OCI-LY3 (cell line): Measurements from ENCODE around the gene SCNM1.

Experiments
- H2AFZ ChIP-seq: fragments of 200-600, 300-600 bp; shearing (Covaris generic); 2 replicates; pipeline ENCODE4 v1.6.0; 2014; ENCODE audit warnings: antibody characterized with exemption, low read depth, low read length
- H3K27ac ChIP-seq: fragments of 200-600, 300-600 bp; sonication (generic); 2 replicates; pipeline ENCODE4 v1.5.1; 2014; ENCODE audit warnings: mild to moderate bottlenecking, low read length, moderate library complexity, mixed read lengths
- H3K27me3 ChIP-seq: fragments of 200-600, 300-600 bp; sonication (generic); 2 replicates; pipeline ENCODE4 v1.6.1; 2014; ENCODE audit warnings: low read depth, low read length, mixed read lengths
- H3K36me3 ChIP-seq: fragments of 200-600, 300-600 bp; sonication (generic); replicated peaks from 2 replicates; pipeline ENCODE3; 2014; ENCODE audit warnings: low read depth, low read length, mixed read lengths
- H3K4me1 ChIP-seq: fragments of 300-600, 200-600 bp; sonication (generic); 2 replicates; pipeline ENCODE4 v1.6.1; 2014; ENCODE audit warnings: low read length, mixed read lengths
- H3K4me2 ChIP-seq: fragments of 200-600, 300-600 bp; sonication (generic); 2 replicates; pipeline ENCODE4 v1.6.1; 2014; ENCODE audit warnings: low read length, mixed read lengths
- H3K4me3 ChIP-seq: fragments of 300-600, 200-600 bp; sonication (generic); 2 replicates; pipeline ENCODE4 v1.5.1; 2014; ENCODE audit warnings: antibody characterized with exemption, mild to moderate bottlenecking, low read length, moderate library complexity
- H3K79me2 ChIP-seq: fragments of 300-600, 200-600 bp; shearing (Covaris generic); 2 replicates; pipeline ENCODE4 v1.6.1; 2014; ENCODE audit warnings: mild to moderate bottlenecking, low read length, mixed read lengths
- H3K9ac ChIP-seq: fragments of 300-600, 200-600 bp; shearing (Covaris generic); 2 replicates; pipeline ENCODE4 v1.6.0; 2014; ENCODE audit warnings: mild to moderate bottlenecking, low read length, moderate library complexity
- H3K9me3 ChIP-seq: fragments of 200-600, 300-600 bp; shearing (Covaris generic); 2 replicates; pipeline ENCODE4 v1.6.1; 2014; ENCODE audit warnings: low read length, mixed read lengths; ENCODE audit not compliant: insufficient read depth
- H4K20me1 ChIP-seq: fragments of 200-600, 300-600 bp; sonication (generic); 2 replicates; pipeline ENCODE4 v1.6.1; 2016; ENCODE audit warnings: low read length, mixed read lengths; ENCODE audit not compliant: insufficient read depth
- CTCF ChIP-seq: fragments of 200-600, 300-600 bp; sonication (generic); IDR thresholded peaks from 2 replicates; pipeline ENCODE4 v1.5.1; 2014; ENCODE audit warnings: antibody characterized with exemption, low read length, low read depth
- EZH2phosphoT487 ChIP-seq: fragments of 200-600 bp; shearing (Covaris generic); IDR thresholded peaks from 2 replicates; pipeline ENCODE4 v1.6.1; 2018; ENCODE audit warnings: antibody characterized with exemption, mixed run types, low read depth

The SCNM1 gene

GRCh38 chr1:151166505-151166956 is 587 bp downstream of the SCNM1 start:
- peaks cover 22% of the 10 kb centered on the region for H3K36me3 ChIP-seq
- peak overlapping the region; percentile 95 for H3K4me3 ChIP-seq
- peaks cover 26% of the 10 kb centered on the region for H3K79me2 ChIP-seq
- peak overlapping the region; percentile 89 for H2AFZ ChIP-seq
- H4K20me1 ChIP-seq = no peaks in the 10 kb centered on the region
- H3K27ac ChIP-seq = peak overlapping the region; percentile 71
- TF ChIP-seq EZH2phosphoT487 (no peak), CTCF (no peak)
- H3K4me2 ChIP-seq = peak overlapping the region; percentile 84
- H3K27me3 ChIP-seq = no peaks in the 10 kb centered on the region
- no peaks in the 10 kb centered on the region for H3K9me3 ChIP-seq
- peak overlapping the region; percentile 96 for H3K9ac ChIP-seq
- peaks cover 17% of the 10 kb centered on the region for H3K4me1 ChIP-seq

GRCh38 chr1:151167116-151167515 is 1.2 kb downstream of the SCNM1 start:
- H4K20me1 ChIP-seq = no peaks in the 10 kb centered on the region
- peaks cover 26% of the 10 kb centered on the region for H3K79me2 ChIP-seq
- peaks cover 21% of the 10 kb centered on the region for H3K36me3 ChIP-seq
- no peaks in the 10 kb centered on the region for H3K9me3 ChIP-seq
- H3K9ac ChIP-seq = peak overlapping the region; percentile 96
- H3K27me3 ChIP-seq = no peaks in the 10 kb centered on the region
- H3K4me1 ChIP-seq = peaks cover 17% of the 10 kb centered on the region
- peak overlapping the region; percentile 84 for H3K4me2 ChIP-seq
- peak overlapping the region; percentile 95 for H3K4me3 ChIP-seq
- no peak overlapping the region for H2AFZ ChIP-seq
- no peak for TF ChIP-seq CTCF
- TF ChIP-seq EZH2phosphoT487 = no peak
- H3K27ac ChIP-seq = no peak overlapping the region

- no peak overlapping the region for H2AFZ ChIP-seq
- no peak overlapping the region for H3K4me3 ChIP-seq
- H3K27me3 ChIP-seq = no peaks in the 10 kb centered on the region
- H3K9me3 ChIP-seq = no peaks in the 10 kb centered on the region
- H3K27ac ChIP-seq = no peak overlapping the region
- H3K4me1 ChIP-seq = peaks cover 22% of the 10 kb centered on the region
- peaks cover 12% of the 10 kb centered on the region for H3K79me2 ChIP-seq
- no peak overlapping the region for H3K9ac ChIP-seq
- peaks cover 42% of the 10 kb centered on the region for H3K36me3 ChIP-seq
- H4K20me1 ChIP-seq = no peaks in the 10 kb centered on the region
- H3K4me2 ChIP-seq = no peak overlapping the region
- TF ChIP-seq EZH2phosphoT487 (no peak), CTCF (no peak)
These were observed 5.2 kb downstream of the SCNM1 start for GRCh38 chr1:151171190-151171589.

- H3K4me2 ChIP-seq = peak overlapping the region; percentile 9
- H3K27ac ChIP-seq = peak overlapping the region; percentile 44
- H2AFZ ChIP-seq = no peak overlapping the region
- no peak for TF ChIP-seq CTCF
- no peak for TF ChIP-seq EZH2phosphoT487
- no peak overlapping the region; the same call in 1 of the 2 replicates for H3K4me3 ChIP-seq
- H3K9ac ChIP-seq = no peak overlapping the region
- H3K36me3 ChIP-seq = peaks cover 51% of the 10 kb centered on the region
- no peaks in the 10 kb centered on the region for H3K79me2 ChIP-seq
- H4K20me1 ChIP-seq = peaks cover 3% of the 10 kb centered on the region; the same call in 1 of the 2 replicates
- no peaks in the 10 kb centered on the region for H3K9me3 ChIP-seq
- no peaks in the 10 kb centered on the region for H3K27me3 ChIP-seq
- peaks cover 18% of the 10 kb centered on the region for H3K4me1 ChIP-seq
These were observed 9.2 kb downstream of the SCNM1 start for GRCh38 chr1:151175041-151175741.
